Stimulated activated CD8-positive, alpha-beta memory T cell treated with anti-CD3 and anti-CD28 coated beads, Interleukin-15, amount 100 ng/mL, for 24 hours (primary cell): ENCODE measurements around the gene KCNH1.

ENCODE experiments used
- DNase-seq: peaks from one replicate; pipeline ENCODE4 v3.0.0-alpha.2; 2020; ENCODE audit warnings: low read depth

The KCNH1 gene

GRCh38 chr1:210918893-210919292 lies 215.1 kb downstream of the KCNH1 start:
- DNase-seq = no peak

GRCh38 chr1:210917560-210918169 lies 216.3 kb downstream of the KCNH1 start:
- DNase-seq = no peak

- DNase-seq = no peak
Measured at GRCh38 chr1:210916548-210916947, 217.4 kb downstream of the KCNH1 start.

- DNase-seq = no peak
Measured at GRCh38 chr1:210915890-210916507, 217.9 kb downstream of the KCNH1 start.

- DNase-seq = no peak
Measured at GRCh38 chr1:210912752-210913151, 221.2 kb downstream of the KCNH1 start.

GRCh38 chr1:210910020-210910575 lies 223.8 kb downstream of the KCNH1 start:
- DNase-seq = no peak

GRCh38 chr1:210908791-210909190 lies 225.2 kb downstream of the KCNH1 start:
- DNase-seq = no peak

- no peak for DNase-seq
Measured at GRCh38 chr1:210908257-210908656, 225.7 kb downstream of the KCNH1 start.

GRCh38 chr1:210907251-210907805 lies 226.6 kb downstream of the KCNH1 start:
- DNase-seq = no peak

GRCh38 chr1:210905944-210906453 lies 227.9 kb downstream of the KCNH1 start:
- DNase-seq = no peak

- DNase-seq = no peak
Measured at GRCh38 chr1:210905365-210905904, 228.5 kb downstream of the KCNH1 start.

- DNase-seq = no peak
Measured at GRCh38 chr1:210901981-210902770, 231.8 kb downstream of the KCNH1 start.

GRCh38 chr1:210900820-210901219 lies 233.1 kb downstream of the KCNH1 start:
- no peak for DNase-seq

- no peak for DNase-seq
Measured at GRCh38 chr1:210900079-210900478, 233.9 kb downstream of the KCNH1 start.

- no peak for DNase-seq
Measured at GRCh38 chr1:210899676-210900075, 234.3 kb downstream of the KCNH1 start.

- DNase-seq = no peak
Measured at GRCh38 chr1:210898473-210898872, 235.5 kb downstream of the KCNH1 start.

- no peak for DNase-seq
Measured at GRCh38 chr1:210883821-210884220, 250.1 kb downstream of the KCNH1 start.

GRCh38 chr1:210882414-210883221 lies 251.3 kb downstream of the KCNH1 start:
- no peak for DNase-seq

GRCh38 chr1:210878564-210878963 lies 255.4 kb downstream of the KCNH1 start:
- DNase-seq = no peak

- no peak for DNase-seq
Measured at GRCh38 chr1:210876275-210876674, 257.7 kb downstream of the KCNH1 start.

GRCh38 chr1:210866532-210866931 lies 267.4 kb downstream of the KCNH1 start:
- no peak for DNase-seq
